Astrocyte of the cerebellum (primary cell): ENCODE results near the gene ATG4B.

ENCODE experiments used
- DNase-seq: peaks from one replicate; pipeline ENCODE4 v3.0.0-alpha.2; 2011; ENCODE audit warnings: low read depth
- H3K4me3 ChIP-seq: 2 replicates; pipeline ENCODE4 v1.5.1; 2011; ENCODE audit warnings: mild to moderate bottlenecking, low read depth, low read length, moderate library complexity
- in situ Hi-C: cut with HindIII; loops from 2 replicates; pipeline ENCODE4 v1.10.0; 2017; ENCODE audit warnings: low sequenced_read_pairs
- TF ChIP-seq, protein P1 (sequence below): IDR thresholded peaks from 2 replicates; pipeline ENCODE4 v1.5.1; 2012; ENCODE audit warnings: low read length, low read depth, moderate library complexity, mild to moderate bottlenecking; ENCODE audit errors: missing control alignments

Gene ATG4B

GRCh38 chr2:241672243-241673188, 35.0 kb downstream of the ATG4B start:
- TF ChIP-seq, protein P1, sequence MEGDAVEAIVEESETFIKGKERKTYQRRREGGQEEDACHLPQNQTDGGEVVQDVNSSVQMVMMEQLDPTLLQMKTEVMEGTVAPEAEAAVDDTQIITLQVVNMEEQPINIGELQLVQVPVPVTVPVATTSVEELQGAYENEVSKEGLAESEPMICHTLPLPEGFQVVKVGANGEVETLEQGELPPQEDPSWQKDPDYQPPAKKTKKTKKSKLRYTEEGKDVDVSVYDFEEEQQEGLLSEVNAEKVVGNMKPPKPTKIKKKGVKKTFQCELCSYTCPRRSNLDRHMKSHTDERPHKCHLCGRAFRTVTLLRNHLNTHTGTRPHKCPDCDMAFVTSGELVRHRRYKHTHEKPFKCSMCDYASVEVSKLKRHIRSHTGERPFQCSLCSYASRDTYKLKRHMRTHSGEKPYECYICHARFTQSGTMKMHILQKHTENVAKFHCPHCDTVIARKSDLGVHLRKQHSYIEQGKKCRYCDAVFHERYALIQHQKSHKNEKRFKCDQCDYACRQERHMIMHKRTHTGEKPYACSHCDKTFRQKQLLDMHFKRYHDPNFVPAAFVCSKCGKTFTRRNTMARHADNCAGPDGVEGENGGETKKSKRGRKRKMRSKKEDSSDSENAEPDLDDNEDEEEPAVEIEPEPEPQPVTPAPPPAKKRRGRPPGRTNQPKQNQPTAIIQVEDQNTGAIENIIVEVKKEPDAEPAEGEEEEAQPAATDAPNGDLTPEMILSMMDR = no peak
- in situ Hi-C loops = loop anchor here (10.0 kb wide), 1 partner anchor 52 kb away; no protein-coding TSS in a partner anchor
- no peak overlapping the region for H3K4me3 ChIP-seq
- DNase-seq = no peak

DNA sequence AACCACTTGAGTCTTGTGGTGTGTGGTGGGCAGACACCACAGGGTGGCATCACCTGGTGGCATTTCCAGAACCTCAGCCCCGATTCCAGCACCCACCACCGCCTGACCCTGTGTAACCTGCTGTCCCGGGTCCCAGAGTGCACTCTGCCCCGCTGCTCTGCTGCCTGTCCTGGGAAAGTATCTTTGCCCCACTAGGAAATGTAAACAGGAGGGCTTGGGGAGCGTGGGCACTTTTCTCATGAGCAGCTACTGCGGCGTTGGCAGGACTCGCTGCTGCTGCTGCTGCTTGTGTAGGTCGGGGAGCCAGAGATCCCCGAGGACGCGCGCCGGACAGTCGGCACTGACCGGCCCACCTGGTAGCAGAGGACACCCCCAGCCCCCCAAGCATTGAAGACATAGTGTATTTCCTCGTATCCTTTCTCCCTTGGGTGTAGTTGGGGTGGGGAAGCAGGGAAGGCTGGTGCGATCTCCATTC, 35.7 kb downstream of the ATG4B start:
- no peak overlapping the region for H3K4me3 ChIP-seq
- DNase-seq = no peak
- in situ Hi-C loops = loop anchor here (10.0 kb wide), 1 partner anchor 52 kb away; no protein-coding TSS in a partner anchor
- TF ChIP-seq, protein P1 = no peak

- no peak overlapping the region for H3K4me3 ChIP-seq
- in situ Hi-C loops = loop anchor here (10.0 kb wide), 1 partner anchor 51 kb away; no protein-coding TSS in a partner anchor
- TF ChIP-seq, protein P1 = no peak
- DNase-seq = peak; percentile 50
Observed at GRCh38 chr2:241673797-241674725, 36.6 kb downstream of the ATG4B start.

GRCh38 chr2:241675885-241676284, 38.4 kb downstream of the ATG4B start:
- in situ Hi-C loops = loop anchor here (10.0 kb wide), 1 partner anchor 49 kb away; no protein-coding TSS in a partner anchor
- no peak for DNase-seq
- no peak overlapping the region for H3K4me3 ChIP-seq
- TF ChIP-seq, protein P1 = no peak

GRCh38 chr2:241676665-241677064, 39.2 kb downstream of the ATG4B start:
- DNase-seq = no peak
- in situ Hi-C loops = loop anchor here (10.0 kb wide), 1 partner anchor 48 kb away; no protein-coding TSS in a partner anchor
- TF ChIP-seq, protein P1 = no peak
- no peak overlapping the region for H3K4me3 ChIP-seq

- in situ Hi-C loops = loop anchor here (10.0 kb wide), 1 partner anchor 47 kb away; no protein-coding TSS in a partner anchor
- H3K4me3 ChIP-seq = no peak overlapping the region
- no peak for DNase-seq
- TF ChIP-seq, protein P1 = no peak
Observed at GRCh38 chr2:241677392-241677791, 39.9 kb downstream of the ATG4B start.
